Putamen (tissue), 1 donor: Measurements from ENCODE around the gene ADAM23.

Source experiments
- DNase-seq: peaks from one replicate; pipeline ENCODE4 v3.0.0-alpha.2; 2016; ENCODE audit warnings: low spot score

The ADAM23 gene

DNA sequence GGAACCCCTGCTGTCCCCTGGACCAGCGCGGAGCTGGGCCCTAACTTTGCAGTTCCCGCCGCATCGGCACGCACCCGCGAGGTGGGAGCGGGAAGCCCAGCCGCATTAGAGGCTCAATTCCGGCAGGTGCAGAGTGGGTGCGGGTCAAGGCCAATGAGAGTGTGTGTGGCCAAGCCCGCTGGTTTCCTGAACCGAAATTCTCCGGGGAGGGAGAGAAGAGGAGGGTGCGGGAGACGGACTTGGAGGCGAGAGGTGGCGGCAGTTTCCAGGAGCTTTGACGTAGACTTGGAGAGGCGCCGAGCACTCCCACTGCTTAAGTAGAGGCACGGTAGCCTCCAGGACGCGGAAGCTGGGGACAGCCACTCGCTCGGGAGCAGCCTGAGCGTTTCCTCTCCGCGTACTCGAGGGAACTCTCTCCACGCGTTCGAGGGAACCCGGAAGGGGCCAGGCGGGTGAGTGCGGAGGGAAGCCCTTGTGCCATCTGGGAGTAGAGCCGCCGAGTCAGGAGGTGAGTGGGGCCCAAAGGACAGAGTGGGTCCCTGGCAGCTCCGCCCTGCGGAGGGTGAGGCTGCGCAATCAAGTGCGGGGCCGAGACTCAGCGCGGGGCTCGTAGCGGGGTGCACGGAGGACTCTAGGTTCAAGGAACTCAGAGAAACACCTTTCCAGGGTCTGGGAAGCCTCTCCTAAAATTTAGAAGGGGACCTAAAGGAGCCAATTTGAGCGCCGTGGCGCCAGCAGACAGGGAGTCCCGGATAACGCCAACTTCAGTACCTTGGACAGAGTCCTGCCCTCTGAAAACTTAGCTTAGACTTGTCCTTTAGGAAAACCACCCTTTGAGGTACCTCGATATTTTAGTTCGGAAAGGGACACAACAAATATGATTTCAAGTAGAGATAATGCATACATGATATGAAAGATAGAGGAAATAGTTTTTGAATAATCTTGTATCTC lies 199.0 kb downstream of the ADAM23 start, which contains the start of gene FAM237A:
TSS of gene FAM237A (plus strand) at position 413 of the 951 bp plus-strand sequence. CDS start 1,750 bp downstream, outside the sequence.
- peak; percentile 1 for DNase-seq

DNA sequence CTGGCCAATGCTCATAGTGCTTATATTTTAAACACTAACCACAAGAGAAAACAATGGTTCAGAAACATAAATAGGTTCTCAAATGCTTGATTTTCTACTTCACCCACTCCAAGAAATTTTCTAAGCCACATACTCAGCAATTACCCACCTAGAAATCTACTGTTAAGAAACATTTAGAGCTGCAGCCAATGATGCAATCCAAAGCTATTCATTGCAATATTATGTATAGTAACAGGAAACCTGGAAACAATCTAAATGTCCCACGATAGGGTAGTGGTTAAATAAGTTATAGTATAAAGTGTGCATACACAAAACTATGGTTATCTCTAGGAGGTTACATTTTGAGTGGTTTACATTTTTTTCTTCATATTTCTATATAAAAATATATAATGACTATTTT lies 204.7 kb downstream of the ADAM23 start:
- DNase-seq = no peak

DNA sequence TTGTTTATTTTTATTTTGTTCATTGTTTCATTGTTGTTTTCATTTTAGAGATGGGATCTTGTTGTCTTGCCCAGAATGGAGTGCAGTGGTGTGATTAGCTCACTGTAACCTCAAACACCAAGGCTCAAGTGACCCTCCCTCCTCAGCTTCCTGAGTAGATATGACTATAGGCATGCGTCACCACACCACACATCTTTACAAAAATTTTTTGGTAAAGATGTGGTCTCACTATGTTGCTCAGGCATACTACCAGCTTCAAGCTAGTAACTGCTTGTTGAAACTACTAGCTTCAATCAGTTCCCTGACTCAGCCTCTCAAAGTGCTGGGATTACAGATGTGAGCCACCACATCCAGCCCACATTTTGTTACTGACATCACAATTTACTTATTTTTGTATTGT lies 213.8 kb downstream of the ADAM23 start:
- no peak for DNase-seq

DNA sequence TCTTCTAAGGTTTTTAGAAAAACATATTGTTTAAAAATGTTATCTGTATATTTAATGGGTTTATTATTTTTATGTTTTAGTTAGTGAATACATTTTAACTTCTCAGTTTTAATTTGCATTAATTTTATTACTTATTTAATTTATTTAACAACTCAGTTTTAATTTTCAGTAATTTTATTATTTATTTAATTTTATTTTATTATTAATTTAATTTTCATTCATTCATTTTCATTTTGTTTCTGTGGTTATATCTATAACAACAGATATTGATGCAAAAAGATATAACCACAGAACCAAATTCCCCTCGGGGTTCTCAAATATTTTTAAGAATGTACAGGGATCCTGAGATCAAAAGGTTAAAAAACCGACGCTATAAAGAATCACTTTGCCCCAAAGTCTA lies 221.9 kb downstream of the ADAM23 start:
- DNase-seq = no peak
